Measurements from ENCODE around the gene HERC3.

Gene HERC3

GRCh38 chr4:88661739-88662138, 69.5 kb downstream of the HERC3 start:
- DNase-seq: no peak

GRCh38 chr4:88672987-88673386, 80.7 kb downstream of the HERC3 start:
- DNase-seq: peak; percentile 3 to 16

GRCh38 chr4:88673886-88674285, 81.6 kb downstream of the HERC3 start:
- no peak for DNase-seq

DNA sequence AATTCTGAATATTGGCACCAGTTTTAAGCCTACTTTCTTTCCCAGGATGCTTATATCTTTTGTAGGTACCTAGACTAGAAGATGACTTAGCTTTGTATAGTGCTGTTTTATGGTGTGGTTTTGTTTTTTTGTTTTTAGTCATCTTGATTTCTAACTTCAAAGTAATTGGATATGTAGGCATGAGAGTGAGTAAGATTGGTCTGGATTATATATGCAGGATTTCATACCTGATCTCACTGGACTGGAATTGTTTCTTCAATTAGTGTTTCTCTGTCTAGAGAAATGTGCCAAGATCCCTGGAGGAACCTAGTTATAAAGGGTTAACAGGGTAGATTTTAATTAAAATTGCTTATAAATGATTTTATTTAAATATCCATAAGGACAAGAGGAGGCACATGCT, 82.3 kb downstream of the HERC3 start:
- no peak for DNase-seq

DNA sequence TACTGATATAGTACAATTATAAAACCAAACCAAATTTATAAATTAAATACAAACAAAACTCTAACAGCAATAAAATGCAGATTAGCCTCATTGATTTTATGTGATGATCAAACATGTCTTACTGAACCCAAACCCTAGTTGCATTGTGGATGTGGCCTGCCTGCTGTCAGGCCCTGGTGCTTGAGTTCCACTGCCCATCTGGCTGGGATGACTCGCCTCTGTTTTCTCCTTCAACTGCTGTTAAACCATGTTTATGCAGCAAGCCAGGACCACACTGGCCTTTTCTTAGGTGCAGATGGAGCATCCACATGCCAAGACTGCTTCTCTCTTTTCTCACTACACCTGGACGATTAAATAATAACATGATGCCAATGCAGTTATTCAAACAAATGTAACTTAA, 82.7 kb downstream of the HERC3 start:
- DNase-seq: no peak

DNA sequence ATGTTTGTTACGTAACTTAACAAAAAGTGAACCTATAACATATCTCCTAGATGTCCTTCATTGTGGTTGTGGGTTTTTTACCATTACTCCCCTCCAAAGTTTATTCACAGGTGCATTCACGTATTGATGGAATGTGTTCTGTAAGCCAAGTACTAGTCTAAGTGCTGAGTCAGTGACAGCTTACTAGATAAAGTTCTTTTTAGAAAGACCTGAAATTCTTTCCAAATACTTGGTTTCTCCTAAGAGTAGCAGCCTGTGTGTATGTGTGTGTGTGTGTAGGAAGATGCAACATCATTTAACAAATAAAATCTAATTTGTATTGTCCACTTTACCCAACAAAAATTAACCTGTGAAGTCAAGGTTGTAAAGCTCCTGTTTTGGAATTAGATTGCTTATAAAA, 83.3 kb downstream of the HERC3 start:
- DNase-seq: no peak

- DNase-seq: no peak
Measured at GRCh38 chr4:88681209-88681608, 88.9 kb downstream of the HERC3 start.

GRCh38 chr4:88690355-88690754, 98.1 kb downstream of the HERC3 start:
- no peak for DNase-seq

- DNase-seq: no peak
Measured at GRCh38 chr4:88693792-88694191, 101.5 kb downstream of the HERC3 start.

GRCh38 chr4:88696630-88697029, 104.3 kb downstream of the HERC3 start:
- no peak for DNase-seq

GRCh38 chr4:88697141-88697540, 104.9 kb downstream of the HERC3 start:
- peak; percentile 8 to 32 for DNase-seq

DNA sequence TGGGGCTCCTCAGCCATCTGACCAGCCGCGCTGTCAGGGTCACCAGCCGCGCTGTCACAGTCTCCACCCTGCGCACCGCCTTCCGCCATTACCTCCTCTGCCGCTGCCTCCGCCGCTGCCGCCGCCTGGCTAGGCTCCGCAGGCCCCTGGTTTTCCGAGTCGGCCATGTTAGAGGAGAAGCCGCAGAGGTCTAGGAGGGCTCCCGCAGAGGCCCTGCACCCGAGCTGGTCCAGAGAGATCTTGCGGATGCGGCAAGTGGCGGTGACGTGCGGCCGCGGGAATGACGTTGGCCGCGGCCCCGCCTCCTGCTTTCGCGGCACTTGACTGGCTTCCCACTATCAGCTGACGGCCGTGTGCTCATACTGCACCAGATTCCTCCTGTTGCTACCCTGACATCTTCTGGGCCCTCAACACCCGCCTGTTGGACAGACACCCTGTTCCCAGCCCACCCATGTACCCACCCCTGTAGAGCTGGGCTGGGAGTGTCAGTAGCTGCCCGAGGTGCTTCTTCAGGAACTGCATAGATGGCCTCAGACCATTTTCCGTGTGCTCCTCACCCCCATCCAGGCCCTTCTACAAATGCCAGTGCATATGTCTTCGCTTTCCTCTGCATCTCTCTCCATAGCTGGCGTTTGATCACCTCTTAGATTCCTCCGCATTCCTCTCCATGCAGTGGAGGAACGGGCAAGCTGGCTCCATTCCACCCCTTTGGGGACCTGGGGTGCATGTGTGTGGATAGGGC, 105.5 kb downstream of the HERC3 start, which contains the start of gene NAP1L5:
Gene NAP1L5, minus strand, starts transcription at position 242 of the 742 bp plus-strand sequence. Its CDS starts 75 bp downstream, at position 167.
- peak; percentile 54 to 55 for DNase-seq

- DNase-seq: no peak
Measured at GRCh38 chr4:88698519-88698918, 106.2 kb downstream of the HERC3 start.

- no peak for DNase-seq
Measured at GRCh38 chr4:88702782-88703181, 110.5 kb downstream of the HERC3 start.

GRCh38 chr4:88705223-88705622, 112.9 kb downstream of the HERC3 start:
- DNase-seq: no peak

- DNase-seq: no peak
Measured at GRCh38 chr4:88705805-88706492, 113.7 kb downstream of the HERC3 start.

DNA sequence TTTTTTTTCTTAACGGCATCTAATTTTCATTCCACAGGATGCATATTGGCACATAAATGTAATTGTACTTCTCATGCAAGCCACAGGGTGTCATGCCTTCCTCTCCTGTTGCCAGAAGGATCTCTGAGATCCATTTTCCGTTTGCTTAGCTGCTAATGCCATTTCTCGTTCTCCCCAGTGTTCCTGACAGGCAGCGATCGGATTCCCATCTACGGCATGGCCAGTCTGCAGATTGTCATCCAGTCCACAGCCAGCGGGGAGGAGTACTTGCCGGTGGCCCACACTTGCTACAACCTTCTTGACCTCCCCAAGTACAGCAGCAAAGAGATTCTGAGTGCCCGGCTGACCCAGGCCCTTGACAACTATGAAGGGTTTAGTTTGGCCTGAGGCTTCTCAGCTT, 114.3 kb downstream of the HERC3 start:
- DNase-seq: no peak

GRCh38 chr4:88709989-88710388, 117.7 kb downstream of the HERC3 start:
- DNase-seq: no peak

DNA sequence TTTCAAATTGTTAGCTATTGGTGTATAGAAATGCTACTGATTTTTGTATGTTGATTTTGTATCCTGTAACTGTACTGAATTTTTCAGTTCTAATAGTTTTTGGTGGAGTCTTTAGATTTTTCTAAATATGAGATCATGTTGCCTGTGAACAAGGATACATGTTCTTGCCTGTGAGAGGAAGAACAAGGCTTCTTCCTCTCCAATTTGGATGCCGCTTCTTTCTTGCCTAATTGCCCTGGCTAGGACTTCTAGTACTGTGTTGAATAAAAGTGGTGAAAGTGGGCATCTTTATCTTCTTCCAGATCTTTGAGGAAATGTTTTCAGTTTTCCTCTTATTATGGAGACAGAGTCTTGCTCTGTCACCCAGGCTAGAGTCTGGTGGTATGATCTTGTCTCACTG, 121.5 kb downstream of the HERC3 start:
- DNase-seq: no peak

DNA sequence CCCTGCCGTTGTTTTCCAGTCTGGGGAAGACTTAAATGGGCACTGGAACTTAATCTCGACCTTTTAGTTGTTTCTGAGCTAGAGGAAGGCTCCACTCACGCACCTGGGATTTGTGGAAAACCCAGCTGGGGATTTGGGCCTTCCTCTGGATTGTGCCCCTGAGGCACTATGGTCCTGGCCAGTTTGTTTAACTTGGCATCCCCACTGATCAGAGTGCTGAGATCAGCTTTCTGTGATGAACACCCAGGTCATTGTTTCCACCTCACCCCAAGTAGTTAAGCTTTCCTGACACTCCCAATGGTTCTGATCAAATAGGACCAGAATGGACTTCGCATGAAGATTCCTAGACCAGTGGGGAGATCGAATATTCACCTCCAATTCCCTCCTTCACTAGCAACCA, 125.8 kb downstream of the HERC3 start:
- DNase-seq: no peak

GRCh38 chr4:88719381-88719780, 127.1 kb downstream of the HERC3 start:
- no peak for DNase-seq

GRCh38 chr4:88720451-88721428, 128.5 kb downstream of the HERC3 start:
- no peak for DNase-seq

GRCh38 chr4:88722276-88722780, 130.0 kb downstream of the HERC3 start:
- no peak for DNase-seq

All from stimulated activated CD4-positive, alpha-beta T cell treated with anti-CD3 and anti-CD28 coated beads, Interleukin-4, amount 100 ng/mL, for 4 hours (primary cell).